NT2/D1 (cell line): ENCODE results near the gene PPFIA1.

Experiments
- DNase-seq: peaks from one replicate; pipeline ENCODE4 v3.0.0-alpha.2; 2011; ENCODE audit warnings: low read depth, low spot score
- H3K27me3 ChIP-seq: 2 replicates; pipeline ENCODE4 v1.6.0; 2011; ENCODE audit warnings: mild to moderate bottlenecking; ENCODE audit not compliant: insufficient read length, insufficient read depth
- H3K36me3 ChIP-seq: 2 replicates; pipeline ENCODE4 v1.6.1; 2011; ENCODE audit warnings: mild to moderate bottlenecking, low read length, mixed read lengths; ENCODE audit not compliant: insufficient read depth, insufficient read length
- H3K4me1 ChIP-seq: 2 replicates; pipeline ENCODE4 v1.5.1; 2011; ENCODE audit not compliant: insufficient read depth, insufficient read length
- H3K4me3 ChIP-seq: 2 replicates; pipeline ENCODE4 v1.5.1; 2011; ENCODE audit warnings: low read depth; ENCODE audit not compliant: insufficient read length
- H3K9ac ChIP-seq: 2 replicates; pipeline ENCODE4 v1.6.0; 2011; ENCODE audit warnings: low read depth; ENCODE audit not compliant: insufficient read length
- H3K9me3 ChIP-seq: 2 replicates; pipeline ENCODE4 v1.5.1; 2011; ENCODE audit warnings: mild to moderate bottlenecking, low read length; ENCODE audit not compliant: insufficient read depth
- SUZ12 ChIP-seq: IDR thresholded peaks from 2 replicates; pipeline ENCODE4 v1.6.1; 2011; ENCODE audit not compliant: insufficient read length, insufficient read depth; ENCODE audit errors: extremely low read depth
- YY1 ChIP-seq: IDR thresholded peaks from 2 replicates; pipeline ENCODE4 v1.6.1; 2011; ENCODE audit not compliant: insufficient read length, insufficient read depth
- ZNF274 ChIP-seq: IDR thresholded peaks from 2 replicates; pipeline ENCODE4 v1.6.1; 2011; ENCODE audit warnings: mild to moderate bottlenecking, low read depth, low read length

Gene PPFIA1

DNA sequence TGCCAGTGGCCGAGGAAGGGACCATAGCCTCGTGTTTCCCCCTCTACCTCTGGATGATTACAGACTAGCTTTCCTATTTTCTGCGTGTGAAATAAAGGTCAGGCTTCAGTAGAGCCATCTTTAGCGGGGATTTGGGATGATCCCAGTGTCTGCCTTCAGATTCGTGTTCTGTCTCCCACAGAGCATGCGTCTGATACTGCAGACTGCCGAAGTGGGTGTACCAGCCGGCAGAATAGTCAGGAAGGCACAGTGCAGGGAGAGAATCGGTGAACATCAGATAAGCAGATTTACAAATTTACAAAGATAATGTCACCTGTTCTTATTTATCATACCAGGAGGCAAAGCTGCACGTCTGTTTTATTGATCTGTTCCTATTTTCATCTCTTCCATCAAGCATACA is 138.9 kb downstream of the PPFIA1 start:
- no peak overlapping the region for H3K4me3 ChIP-seq
- H3K27me3 ChIP-seq = no peaks in the 10 kb centered on the region
- H3K4me1 ChIP-seq = no peaks in the 10 kb centered on the region
- no peak for DNase-seq
- peaks cover 93% of the 10 kb centered on the region for H3K36me3 ChIP-seq
- no peak for TF ChIP-seq YY1
- no peak for TF ChIP-seq SUZ12
- no peak for TF ChIP-seq ZNF274
- no peak overlapping the region for H3K9ac ChIP-seq
- H3K9me3 ChIP-seq = no peaks in the 10 kb centered on the region

- DNase-seq = no peak
- Histone ChIP-seq H3K36me3 (peaks cover 96% of the 10 kb centered on the region), H3K4me3 (no peak overlapping the region), H3K9ac (no peak overlapping the region), H3K4me1 (peaks cover 3% of the 10 kb centered on the region), H3K27me3 (no peaks in the 10 kb centered on the region), H3K9me3 (no peaks in the 10 kb centered on the region)
- TF ChIP-seq SUZ12 (no peak), ZNF274 (no peak), YY1 (no peak)
These were observed 139.4 kb downstream of the PPFIA1 start for GRCh38 chr11:70409871-70410270.

- Histone ChIP-seq H3K9ac (no peak overlapping the region), H3K4me1 (peaks cover 3% of the 10 kb centered on the region), H3K9me3 (no peaks in the 10 kb centered on the region), H3K36me3 (peaks cover 96% of the 10 kb centered on the region), H3K4me3 (no peak overlapping the region), H3K27me3 (no peaks in the 10 kb centered on the region)
- no peak for TF ChIP-seq ZNF274
- TF ChIP-seq SUZ12 = no peak
- no peak for TF ChIP-seq YY1
- DNase-seq = no peak
These were observed 140.1 kb downstream of the PPFIA1 start for GRCh38 chr11:70410276-70411205.

- Histone ChIP-seq H3K4me3 (no peak overlapping the region), H3K27me3 (no peaks in the 10 kb centered on the region), H3K4me1 (peaks cover 3% of the 10 kb centered on the region), H3K36me3 (peaks cover 94% of the 10 kb centered on the region), H3K9me3 (no peaks in the 10 kb centered on the region), H3K9ac (no peak overlapping the region)
- DNase-seq = no peak
- TF ChIP-seq SUZ12 (no peak), YY1 (no peak), ZNF274 (no peak)
These were observed 141.4 kb downstream of the PPFIA1 start for GRCh38 chr11:70411713-70412452.

- TF ChIP-seq SUZ12 = no peak
- no peak for TF ChIP-seq ZNF274
- TF ChIP-seq YY1 = no peak
- Histone ChIP-seq H3K4me1 (peaks cover 3% of the 10 kb centered on the region), H3K9me3 (no peaks in the 10 kb centered on the region), H3K4me3 (no peak overlapping the region), H3K36me3 (peaks cover 92% of the 10 kb centered on the region), H3K9ac (no peak overlapping the region), H3K27me3 (no peaks in the 10 kb centered on the region)
- DNase-seq = no peak
These were observed 142.7 kb downstream of the PPFIA1 start for GRCh38 chr11:70413151-70413550.

- Histone ChIP-seq H3K36me3 (peaks cover 88% of the 10 kb centered on the region), H3K4me1 (peaks cover 3% of the 10 kb centered on the region), H3K4me3 (no peak overlapping the region), H3K9me3 (no peaks in the 10 kb centered on the region), H3K9ac (no peak overlapping the region), H3K27me3 (no peaks in the 10 kb centered on the region)
- no peak for DNase-seq
- TF ChIP-seq SUZ12 (no peak), YY1 (no peak), ZNF274 (no peak)
These were observed 144.0 kb downstream of the PPFIA1 start for GRCh38 chr11:70414341-70415100.

- no peak overlapping the region for H3K4me3 ChIP-seq
- peaks cover 88% of the 10 kb centered on the region for H3K36me3 ChIP-seq
- H3K27me3 ChIP-seq = no peaks in the 10 kb centered on the region
- no peaks in the 10 kb centered on the region for H3K9me3 ChIP-seq
- H3K4me1 ChIP-seq = peaks cover 3% of the 10 kb centered on the region
- no peak for DNase-seq
- TF ChIP-seq YY1 (no peak), SUZ12 (no peak), ZNF274 (no peak)
- no peak overlapping the region for H3K9ac ChIP-seq
These were observed 144.7 kb downstream of the PPFIA1 start for GRCh38 chr11:70415191-70415590.
